Tibial artery (tissue), 4 donors: Measurements from ENCODE around the gene STK11IP.

Experiments
- DNase-seq, 2 donors: peaks; one replicate each; pipeline ENCODE4 v3.0.0-alpha.2; 2019
- H3K27ac ChIP-seq, 2 donors: fragments of 200-600 bp; sonication (generic) in 1 of 2; 1 replicate in 1 of 2; 2 replicates in 1 of 2; pipeline ENCODE4 v1.5.1; 2018 to 2019; ENCODE audit warnings: mild to moderate bottlenecking in 1 of 2
- H3K27me3 ChIP-seq, 2 donors: fragments of 200-600 bp; sonication (generic) in 1 of 2; one replicate each; pipeline versions ENCODE4 v1.5.1 to v1.6.0; 2016 to 2019
- H3K36me3 ChIP-seq, 3 donors: fragments of 200-600 bp; sonication (generic) in 2 of 3; one replicate each; pipeline ENCODE4 v1.5.1; 2016 to 2019; ENCODE audit warnings: mild to moderate bottlenecking in 2 of 3
- H3K4me1 ChIP-seq, 4 donors: fragments of 200-600 bp; sonication (generic) in 2 of 4; 1 replicate in 3 of 4; 2 replicates in 1 of 4; pipeline ENCODE4 v1.5.1; 2016 to 2019
- H3K4me3 ChIP-seq, 2 donors: fragments of 200-600 bp; sonication (generic) in 1 of 2; 1 replicate in 1 of 2; 2 replicates in 1 of 2; pipeline ENCODE4 v1.5.1; 2018 to 2019; ENCODE audit warnings: mild to moderate bottlenecking in 2 of 2
- H3K9me3 ChIP-seq, 3 donors: fragments of 200-600 bp; sonication (generic) in 1 of 3; one replicate each; pipeline ENCODE4 v1.5.1; 2016 to 2019
- intact Hi-C: fragments of 100-400 bp; cut with DNase I; formaldehyde crosslinking; loops from one replicate; pipeline ENCODE4 v1.15.0; 2023; ENCODE audit warnings: low total_unique reads
- TF ChIP-seq, protein P1 (sequence below), 2 experiments: fragments of 200-600 bp in 1 of 2; fragments of 450-650 bp in 1 of 2; IDR thresholded peaks; one replicate each; pipeline ENCODE4 v1.5.1; 2017 to 2019; ENCODE audit warnings: antibody characterized with exemption in 2 of 2, mild to moderate bottlenecking in 1 of 2, moderate library complexity in 1 of 2

The STK11IP gene

DNA sequence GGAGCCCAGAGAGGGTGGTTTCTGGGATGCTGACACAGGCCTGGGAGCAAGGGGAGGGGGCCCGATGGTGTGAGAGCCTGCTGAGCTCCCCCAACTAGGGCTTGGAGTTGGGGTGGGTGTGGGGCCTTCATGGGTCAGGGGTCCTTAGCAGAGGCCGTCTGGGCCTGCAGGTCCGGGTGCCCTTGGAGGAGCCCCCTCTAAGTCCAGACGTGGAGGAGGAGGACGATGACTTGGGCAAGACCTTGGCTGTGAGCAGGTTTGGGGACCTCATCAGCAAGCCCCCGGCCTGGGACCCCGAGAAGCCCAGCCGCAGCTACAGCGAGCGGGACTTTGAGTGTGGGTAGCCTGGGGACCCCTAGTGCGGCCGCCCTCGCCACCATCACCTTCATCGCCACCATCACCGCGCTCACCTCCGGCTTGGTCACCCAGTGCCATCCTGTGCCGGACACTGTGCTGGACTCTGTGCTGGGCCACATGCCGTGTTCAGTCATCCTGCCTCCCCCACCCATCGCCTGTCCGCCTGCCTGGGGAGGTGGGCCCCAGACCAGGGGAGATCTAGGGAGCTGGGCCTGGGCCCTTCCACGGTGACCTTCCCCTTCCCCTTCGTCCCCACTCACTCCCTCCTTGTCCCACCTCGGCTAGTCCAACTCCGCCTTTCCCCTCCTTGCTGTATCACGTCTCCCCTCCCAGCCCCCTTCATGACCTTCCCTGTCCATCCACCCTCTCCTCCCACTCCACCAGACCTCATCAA lies 30.8 kb downstream of the STK11IP start:
- H3K27ac ChIP-seq: no peak overlapping the region
- DNase-seq: peak in 1 of 2 donors; percentile 58
- peaks cover 0 to 11% (median 10%) of the 10 kb centered on the region in 4 donors for H3K4me1 ChIP-seq
- peak overlapping the region in 1 of 2 donors; percentile 66 for H3K4me3 ChIP-seq
- intact Hi-C loops: no loop called here
- H3K27me3 ChIP-seq: peaks cover 0 to 17% of the 10 kb centered on the region in 2 donors
- H3K36me3 ChIP-seq: peaks cover 0 to 12% (median 0%) of the 10 kb centered on the region in 3 donors
- H3K9me3 ChIP-seq: no peaks in the 10 kb centered on the region
- TF ChIP-seq, protein P1, sequence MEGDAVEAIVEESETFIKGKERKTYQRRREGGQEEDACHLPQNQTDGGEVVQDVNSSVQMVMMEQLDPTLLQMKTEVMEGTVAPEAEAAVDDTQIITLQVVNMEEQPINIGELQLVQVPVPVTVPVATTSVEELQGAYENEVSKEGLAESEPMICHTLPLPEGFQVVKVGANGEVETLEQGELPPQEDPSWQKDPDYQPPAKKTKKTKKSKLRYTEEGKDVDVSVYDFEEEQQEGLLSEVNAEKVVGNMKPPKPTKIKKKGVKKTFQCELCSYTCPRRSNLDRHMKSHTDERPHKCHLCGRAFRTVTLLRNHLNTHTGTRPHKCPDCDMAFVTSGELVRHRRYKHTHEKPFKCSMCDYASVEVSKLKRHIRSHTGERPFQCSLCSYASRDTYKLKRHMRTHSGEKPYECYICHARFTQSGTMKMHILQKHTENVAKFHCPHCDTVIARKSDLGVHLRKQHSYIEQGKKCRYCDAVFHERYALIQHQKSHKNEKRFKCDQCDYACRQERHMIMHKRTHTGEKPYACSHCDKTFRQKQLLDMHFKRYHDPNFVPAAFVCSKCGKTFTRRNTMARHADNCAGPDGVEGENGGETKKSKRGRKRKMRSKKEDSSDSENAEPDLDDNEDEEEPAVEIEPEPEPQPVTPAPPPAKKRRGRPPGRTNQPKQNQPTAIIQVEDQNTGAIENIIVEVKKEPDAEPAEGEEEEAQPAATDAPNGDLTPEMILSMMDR (IDR thresholded peaks at IDR 0.05): no peak

- H3K27me3 ChIP-seq: peaks cover 0 to 17% of the 10 kb centered on the region in 2 donors
- peaks cover 0 to 12% (median 0%) of the 10 kb centered on the region in 3 donors for H3K36me3 ChIP-seq
- no peak overlapping the region for H3K27ac ChIP-seq
- H3K4me3 ChIP-seq: no peak overlapping the region
- H3K4me1 ChIP-seq: peaks cover 0 to 11% (median 10%) of the 10 kb centered on the region in 4 donors
- peak in 1 of 2 donors; percentile 57 for DNase-seq
- TF ChIP-seq, protein P1 (IDR thresholded peaks at IDR 0.05): no peak
- H3K9me3 ChIP-seq: no peaks in the 10 kb centered on the region
- intact Hi-C loops: no loop called here
Observed at GRCh38 chr2:219628986-219629901, 31.6 kb downstream of the STK11IP start.

- peaks cover 0 to 17% of the 10 kb centered on the region in 2 donors for H3K27me3 ChIP-seq
- H3K9me3 ChIP-seq: no peaks in the 10 kb centered on the region
- peaks cover 0 to 12% (median 0%) of the 10 kb centered on the region in 3 donors for H3K36me3 ChIP-seq
- TF ChIP-seq, protein P1 (IDR thresholded peaks at IDR 0.05): no peak
- H3K4me1 ChIP-seq: peaks cover 0 to 11% (median 10%) of the 10 kb centered on the region in 4 donors
- intact Hi-C loops: no loop called here
- no peak overlapping the region for H3K4me3 ChIP-seq
- no peak overlapping the region for H3K27ac ChIP-seq
- peak in 1 of 2 donors; percentile 57 for DNase-seq
Observed at GRCh38 chr2:219629976-219630695, 32.5 kb downstream of the STK11IP start.

GRCh38 chr2:219630770-219631405 lies 33.2 kb downstream of the STK11IP start:
- H3K27me3 ChIP-seq: peaks cover 0 to 17% of the 10 kb centered on the region in 2 donors
- peak in 1 of 2 donors; percentile 64 for DNase-seq
- H3K9me3 ChIP-seq: no peaks in the 10 kb centered on the region
- H3K36me3 ChIP-seq: peaks cover 0 to 12% (median 0%) of the 10 kb centered on the region in 3 donors
- H3K4me3 ChIP-seq: no peak overlapping the region
- intact Hi-C loops: no loop called here
- H3K27ac ChIP-seq: no peak overlapping the region
- peaks cover 0 to 11% (median 10%) of the 10 kb centered on the region in 4 donors for H3K4me1 ChIP-seq
- TF ChIP-seq, protein P1 (IDR thresholded peaks at IDR 0.05): no peak
